Gastroesophageal sphincter (tissue), 4 donors: ENCODE data around the gene NANS. TPM values are rescaled to one million over a fixed set of nuclear protein-coding genes. Genes with fewer than 3 reads are reported as not detected.
A peak's percentile ranks its signal among the peaks of the same experiment; 100 is the strongest.

Experiments
- ATAC-seq: fragments of 150-250 bp; one replicate; pipeline ENCODE4 v1.9.1; 2016; ENCODE audit warnings: mild to moderate bottlenecking, moderate library complexity
- H3K27ac ChIP-seq, 4 donors: fragments of 200-600 bp; sonication (generic) in 3 of 4; 1 replicate in 3 of 4; 2 replicates in 1 of 4; pipeline ENCODE4 v1.5.1; 2016 to 2019
- H3K27me3 ChIP-seq: fragments of 200-600 bp; sonication (generic); one replicate; pipeline ENCODE4 v1.5.1; 2019
- H3K36me3 ChIP-seq, 2 donors: fragments of 200-600 bp; sonication (generic); one replicate each; pipeline ENCODE4 v1.5.1; 2019; ENCODE audit warnings: control low read depth in 1 of 2
- H3K4me1 ChIP-seq, 3 donors: fragments of 200-600 bp; sonication (generic); 1 replicate in 2 of 3; 2 replicates in 1 of 3; pipeline ENCODE4 v1.5.1; 2016 to 2019; ENCODE audit warnings: control low read depth in 2 of 3
- H3K4me3 ChIP-seq, 2 donors: fragments of 200-600 bp; sonication (generic); one replicate each; pipeline ENCODE4 v1.5.1; 2019; ENCODE audit warnings: mild to moderate bottlenecking in 1 of 2, moderate library complexity in 1 of 2
- H3K9me3 ChIP-seq, 3 donors: fragments of 200-600 bp; sonication (generic); one replicate each; pipeline ENCODE4 v1.5.1; 2017 to 2019; ENCODE audit warnings: control low read depth in 2 of 3
- EP300 ChIP-seq: sonication (generic); formaldehyde crosslinking; IDR thresholded peaks from one replicate; pipeline ENCODE4 v1.6.1; 2017; ENCODE audit warnings: antibody characterized with exemption, mild to moderate bottlenecking
- POLR2A ChIP-seq, 2 donors: fragments of 450-650 bp; IDR thresholded peaks; one replicate each; pipeline ENCODE4 v1.6.1; 2017; ENCODE audit warnings: antibody characterized with exemption in 2 of 2, mild to moderate bottlenecking in 2 of 2, moderate library complexity in 1 of 2
- POLR2AphosphoS5 ChIP-seq: sonication (generic); formaldehyde crosslinking; IDR thresholded peaks from one replicate; pipeline ENCODE4 v1.6.1; 2017; ENCODE audit warnings: antibody characterized with exemption
- WGBS, 2 donors: methylation state at CpG; one replicate each; pipeline ENCODE4 v1.1.5; 2018; ENCODE audit warnings: low coverage in 1 of 2; 5-methylcytosine and 5-hydroxymethylcytosine counted together
- total RNA-seq, 4 donors: library from RNA; depleted of rRNA; stranded (reverse); fragments of >200 nt; gene quantifications; one replicate each; pipeline ENCODE4 v1.1.0, GENCODE V29; 2016
- TF ChIP-seq, protein P1 (sequence below), 4 experiments: fragments of 200-600 bp in 2 of 4; fragments of 450-650 bp in 2 of 4; sonication (generic) in 1 of 4; IDR thresholded peaks; one replicate each; pipeline ENCODE4 v1.5.1; 2017 to 2019; ENCODE audit warnings: antibody characterized with exemption in 4 of 4, mild to moderate bottlenecking in 2 of 4, moderate library complexity in 2 of 4

NANS gene, protein sequence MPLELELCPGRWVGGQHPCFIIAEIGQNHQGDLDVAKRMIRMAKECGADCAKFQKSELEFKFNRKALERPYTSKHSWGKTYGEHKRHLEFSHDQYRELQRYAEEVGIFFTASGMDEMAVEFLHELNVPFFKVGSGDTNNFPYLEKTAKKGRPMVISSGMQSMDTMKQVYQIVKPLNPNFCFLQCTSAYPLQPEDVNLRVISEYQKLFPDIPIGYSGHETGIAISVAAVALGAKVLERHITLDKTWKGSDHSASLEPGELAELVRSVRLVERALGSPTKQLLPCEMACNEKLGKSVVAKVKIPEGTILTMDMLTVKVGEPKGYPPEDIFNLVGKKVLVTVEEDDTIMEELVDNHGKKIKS
- total RNA-seq = 10 to 100 TPM; 21.5 to 58.3 (median 40.0) TPM

- peaks cover 0 to 33% (median 7%) of the 10 kb centered on the region in 3 donors for H3K4me1 ChIP-seq
- ATAC-seq = peak; percentile 98
- H3K27ac ChIP-seq = peak within 1 kb of the TSS; percentile 88 to 97 (median 95)
- 0 to 1% methylated on average over 4 to 12 of the region's 80 CpGs for WGBS, 2 donors
- no peaks in the 10 kb centered on the region for H3K27me3 ChIP-seq
- no peaks in the 10 kb centered on the region for H3K9me3 ChIP-seq
- H3K4me3 ChIP-seq = peak within 1 kb of the TSS; percentile 67 to 77
- H3K36me3 ChIP-seq = peaks cover 0 to 9% of the 10 kb centered on the region in 2 donors
- TF ChIP-seq POLR2AphosphoS5 = peak; percentile 90
- TF ChIP-seq POLR2A (IDR thresholded peaks at IDR 0.05) = peak; percentile 90 to 93
- TF ChIP-seq, protein P1, sequence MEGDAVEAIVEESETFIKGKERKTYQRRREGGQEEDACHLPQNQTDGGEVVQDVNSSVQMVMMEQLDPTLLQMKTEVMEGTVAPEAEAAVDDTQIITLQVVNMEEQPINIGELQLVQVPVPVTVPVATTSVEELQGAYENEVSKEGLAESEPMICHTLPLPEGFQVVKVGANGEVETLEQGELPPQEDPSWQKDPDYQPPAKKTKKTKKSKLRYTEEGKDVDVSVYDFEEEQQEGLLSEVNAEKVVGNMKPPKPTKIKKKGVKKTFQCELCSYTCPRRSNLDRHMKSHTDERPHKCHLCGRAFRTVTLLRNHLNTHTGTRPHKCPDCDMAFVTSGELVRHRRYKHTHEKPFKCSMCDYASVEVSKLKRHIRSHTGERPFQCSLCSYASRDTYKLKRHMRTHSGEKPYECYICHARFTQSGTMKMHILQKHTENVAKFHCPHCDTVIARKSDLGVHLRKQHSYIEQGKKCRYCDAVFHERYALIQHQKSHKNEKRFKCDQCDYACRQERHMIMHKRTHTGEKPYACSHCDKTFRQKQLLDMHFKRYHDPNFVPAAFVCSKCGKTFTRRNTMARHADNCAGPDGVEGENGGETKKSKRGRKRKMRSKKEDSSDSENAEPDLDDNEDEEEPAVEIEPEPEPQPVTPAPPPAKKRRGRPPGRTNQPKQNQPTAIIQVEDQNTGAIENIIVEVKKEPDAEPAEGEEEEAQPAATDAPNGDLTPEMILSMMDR (IDR thresholded peaks at IDR 0.05) = no peak
- TF ChIP-seq EP300 = no peak
These were observed at the start of gene NANS for GRCh38 chr9:98056269-98057137. TSS of gene NANS (plus strand) at chr9:98056732. CDS start at chr9:98056809, 77 bp downstream.

- H3K36me3 ChIP-seq = peaks cover 0 to 87% of the 10 kb centered on the region in 2 donors
- H3K9me3 ChIP-seq = no peaks in the 10 kb centered on the region
- H3K27ac ChIP-seq = no peak overlapping the region
- WGBS, 2 donors = 84 to 88% methylated on average over 6 to 13 of the region's 13 CpGs
- no peaks in the 10 kb centered on the region for H3K27me3 ChIP-seq
- TF ChIP-seq POLR2AphosphoS5 = no peak
- TF ChIP-seq, protein P1 (IDR thresholded peaks at IDR 0.05) = no peak
- TF ChIP-seq EP300 = no peak
- no peak for TF ChIP-seq POLR2A (IDR thresholded peaks at IDR 0.05)
- peaks cover 0 to 36% (median 0%) of the 10 kb centered on the region in 3 donors for H3K4me1 ChIP-seq
- ATAC-seq = no peak
- no peak overlapping the region for H3K4me3 ChIP-seq
These were observed 49.1 kb upstream of the NANS start for GRCh38 chr9:98007251-98007928.

DNA sequence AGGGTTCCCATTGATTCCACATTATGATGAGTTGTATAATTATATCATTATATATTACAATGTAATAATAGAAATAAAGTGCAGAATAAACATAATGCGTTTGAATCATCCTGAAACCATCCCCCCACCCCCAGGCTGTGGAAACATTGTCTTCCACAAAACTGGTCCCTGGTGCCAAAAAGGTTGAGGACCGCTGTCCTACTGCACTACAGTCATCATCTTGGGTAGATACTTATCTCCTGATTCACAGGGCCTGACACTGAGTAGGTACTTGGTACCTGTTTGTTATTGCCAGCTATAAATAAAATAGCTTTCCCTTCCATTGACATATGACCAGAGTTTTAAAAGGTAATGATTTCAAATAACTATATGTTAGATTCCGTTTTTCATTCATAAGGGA lies 47.8 kb upstream of the NANS start:
- 58 to 74% methylated on average over 3 of the region's 3 CpGs for WGBS, 2 donors
- Histone ChIP-seq H3K9me3 (no peaks in the 10 kb centered on the region), H3K4me1 (peaks cover 0 to 22% (median 0%) of the 10 kb centered on the region in 3 donors), H3K27me3 (no peaks in the 10 kb centered on the region), H3K4me3 (no peak overlapping the region), H3K36me3 (peaks cover 3 to 92% of the 10 kb centered on the region in 2 donors), H3K27ac (no peak overlapping the region)
- no peak for ATAC-seq
- TF ChIP-seq, protein P1 (IDR thresholded peaks at IDR 0.05) = no peak
- TF ChIP-seq POLR2A (IDR thresholded peaks at IDR 0.05) = no peak
- TF ChIP-seq EP300 = no peak
- no peak for TF ChIP-seq POLR2AphosphoS5

GRCh38 chr9:98009437-98009836 lies 47.1 kb upstream of the NANS start:
- H3K9me3 ChIP-seq = no peaks in the 10 kb centered on the region
- no peaks in the 10 kb centered on the region for H3K27me3 ChIP-seq
- no peak overlapping the region for H3K4me3 ChIP-seq
- 83% methylated on average over 6 of the region's 6 CpGs; no CpG with 5 or more reads in 1 of the 2 donors for WGBS, 2 donors
- H3K4me1 ChIP-seq = peaks cover 0 to 22% (median 0%) of the 10 kb centered on the region in 3 donors
- TF ChIP-seq, protein P1 (IDR thresholded peaks at IDR 0.05) = no peak
- TF ChIP-seq POLR2AphosphoS5 = no peak
- no peak for TF ChIP-seq EP300
- no peak for TF ChIP-seq POLR2A (IDR thresholded peaks at IDR 0.05)
- ATAC-seq = no peak
- peaks cover 3 to 95% of the 10 kb centered on the region in 2 donors for H3K36me3 ChIP-seq
- H3K27ac ChIP-seq = peak overlapping the region in 3 of 4 donors; percentile 5 to 31 (median 12)
